ENCODE data around the gene CHAF1A. TPM values are rescaled to one million over a fixed set of nuclear protein-coding genes. Genes with fewer than 3 reads are reported as not detected.

Gene CHAF1A
- total and polyA plus RNA-seq, 2 experiments from 2014 or later, result 113 to 125 TPM

DNA sequence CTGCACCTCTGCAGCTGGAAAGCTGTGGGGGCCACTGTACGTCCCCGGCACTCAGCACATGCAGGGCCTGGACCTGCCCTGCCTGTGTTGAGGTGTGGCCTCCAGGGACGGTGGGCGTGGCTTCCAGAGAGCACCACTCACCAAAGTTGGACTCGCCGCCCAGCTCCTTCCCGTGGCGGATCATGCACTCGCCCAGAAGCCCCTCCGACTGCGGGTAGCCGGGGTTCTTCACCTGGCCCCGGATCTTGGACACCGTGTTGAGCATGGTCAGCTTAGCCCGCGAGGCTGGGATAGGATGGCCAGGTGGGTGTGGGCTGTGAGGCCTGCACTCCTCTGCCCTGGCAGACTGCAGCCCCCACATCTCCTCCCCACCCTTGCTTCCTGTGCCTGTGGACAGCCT, 37.1 kb upstream of the CHAF1A start:
- DNase-seq (ENCODE audit: low spot score), result no peak
- H3K27ac ChIP-seq (ENCODE audit: low read depth), result no peak overlapping the region
- H3K27me3 ChIP-seq (ENCODE audit: insufficient read depth), result no peaks in the 10 kb centered on the region
- TF ChIP-seq ZNF114 (CRISPR knock-in tag; IDR thresholded peaks at IDR 0.05), result no peak
- no peak for TF ChIP-seq EZH2phosphoT487 (IDR thresholded peaks at IDR 0.05; ENCODE audit: unreplicated experiment)
- TF ChIP-seq JUNB (IDR thresholded peaks at IDR 0.05; ENCODE audit: unreplicated experiment), result no peak
- TF ChIP-seq POLR2AphosphoS5 (IDR thresholded peaks at IDR 0.05; ENCODE audit: low read depth), result 0 out of 2 replicates have a peak, but pooled peaks have one; percentile 25
- no peak for TF ChIP-seq NANOG (IDR thresholded peaks at IDR 0.05; ENCODE audit: borderline replicate concordance)
- no peak for TF ChIP-seq STAT1 (IDR thresholded peaks at IDR 0.05; ENCODE audit: unreplicated experiment)
- TF ChIP-seq CREB1 (CRISPR knock-in tag; IDR thresholded peaks at IDR 0.05; ENCODE audit: low read depth), result no peak
- TF ChIP-seq, protein P1, sequence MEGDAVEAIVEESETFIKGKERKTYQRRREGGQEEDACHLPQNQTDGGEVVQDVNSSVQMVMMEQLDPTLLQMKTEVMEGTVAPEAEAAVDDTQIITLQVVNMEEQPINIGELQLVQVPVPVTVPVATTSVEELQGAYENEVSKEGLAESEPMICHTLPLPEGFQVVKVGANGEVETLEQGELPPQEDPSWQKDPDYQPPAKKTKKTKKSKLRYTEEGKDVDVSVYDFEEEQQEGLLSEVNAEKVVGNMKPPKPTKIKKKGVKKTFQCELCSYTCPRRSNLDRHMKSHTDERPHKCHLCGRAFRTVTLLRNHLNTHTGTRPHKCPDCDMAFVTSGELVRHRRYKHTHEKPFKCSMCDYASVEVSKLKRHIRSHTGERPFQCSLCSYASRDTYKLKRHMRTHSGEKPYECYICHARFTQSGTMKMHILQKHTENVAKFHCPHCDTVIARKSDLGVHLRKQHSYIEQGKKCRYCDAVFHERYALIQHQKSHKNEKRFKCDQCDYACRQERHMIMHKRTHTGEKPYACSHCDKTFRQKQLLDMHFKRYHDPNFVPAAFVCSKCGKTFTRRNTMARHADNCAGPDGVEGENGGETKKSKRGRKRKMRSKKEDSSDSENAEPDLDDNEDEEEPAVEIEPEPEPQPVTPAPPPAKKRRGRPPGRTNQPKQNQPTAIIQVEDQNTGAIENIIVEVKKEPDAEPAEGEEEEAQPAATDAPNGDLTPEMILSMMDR (conservative IDR thresholded peaks at IDR 0.05; ENCODE audit: low read depth in 2 of 2), result no peak
- TF ChIP-seq ZNF331 (CRISPR knock-in tag; IDR thresholded peaks at IDR 0.05; ENCODE audit: low read depth), result no peak
- H3K9me2 ChIP-seq (ENCODE audit: insufficient read depth), result no peaks in the 10 kb centered on the region
- H4K20me1 ChIP-seq (replicated peaks; ENCODE audit: insufficient read depth), result peaks cover 11% of the 10 kb centered on the region; the same call in 1 of the 2 replicates
- peaks cover 10% of the 10 kb centered on the region for H3K4me1 ChIP-seq (ENCODE audit: insufficient read depth)
- H3K79me2 ChIP-seq (replicated peaks; ENCODE audit: insufficient read depth), result peaks cover 11% of the 10 kb centered on the region; the same call in 1 of the 2 replicates
- Mint-ChIP-seq H3K4me1 (peaks cover 22% of the 10 kb centered on the region), H3K27ac (no peak overlapping the region), H3K9me3 (no peaks in the 10 kb centered on the region), H3K27me3 (ENCODE audit: insufficient read depth, low read depth, poor library complexity) (peaks cover 37% of the 10 kb centered on the region), H3K4me3 (no peak overlapping the region), H3K36me3 (ENCODE audit: low read depth) (peaks cover 15% of the 10 kb centered on the region)
- H3F3A ChIP-seq (replicated peaks; ENCODE audit: low read depth), result peaks cover 22% of the 10 kb centered on the region
- H3K4me3 ChIP-seq, result no peak overlapping the region
- H3K4me2 ChIP-seq, result no peak overlapping the region
- no peak overlapping the region for H2AFZ ChIP-seq
- no peak for ATAC-seq
- H3K36me3 ChIP-seq (ENCODE audit: insufficient read depth), result no peaks in the 10 kb centered on the region

DNA sequence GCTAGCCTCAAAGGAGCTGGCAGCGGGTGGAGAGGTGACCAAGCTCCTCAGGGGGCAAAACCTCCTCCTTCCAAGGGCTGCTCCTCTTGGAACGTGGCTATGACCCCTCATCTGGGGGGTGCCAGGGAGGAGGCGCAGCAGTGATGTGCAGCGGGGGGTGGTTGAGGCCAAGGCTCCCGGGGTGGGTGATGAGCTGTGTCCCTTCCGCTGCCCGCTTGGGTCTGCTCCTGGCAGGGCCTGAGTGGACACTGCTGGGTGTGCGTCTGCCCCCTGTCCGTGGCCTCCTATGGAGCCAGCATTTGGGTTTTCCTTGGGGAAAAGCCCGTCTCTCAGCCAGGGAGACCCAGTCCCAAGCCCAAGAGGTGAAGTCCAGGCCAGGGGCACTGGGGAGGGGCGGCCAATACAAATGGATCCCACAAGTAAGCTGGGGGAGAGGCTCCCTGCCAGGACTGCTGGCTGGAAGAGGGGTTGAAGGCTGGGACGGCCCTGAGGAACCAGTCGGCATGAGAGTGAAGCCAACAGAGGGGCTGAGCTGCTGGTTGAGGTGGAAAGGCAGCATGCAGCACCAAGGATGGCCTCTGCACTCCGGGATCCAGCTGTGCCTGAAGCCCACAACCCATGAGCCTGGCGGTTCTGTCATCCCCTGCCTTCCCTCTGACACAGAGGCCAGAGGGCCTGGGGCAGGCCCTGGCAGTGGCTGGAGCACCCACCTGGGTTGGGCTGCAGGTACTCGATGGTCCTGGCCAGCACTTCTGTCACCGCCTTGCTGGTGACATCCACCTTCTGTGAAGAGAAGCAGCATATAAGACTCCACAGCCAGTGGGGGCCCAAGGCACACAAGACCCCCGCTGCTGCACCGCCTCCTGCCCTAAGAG, 36.4 kb upstream of the CHAF1A start:
- H3K4me1 Mint-ChIP-seq, result peaks cover 22% of the 10 kb centered on the region
- H3K36me3 ChIP-seq (ENCODE audit: insufficient read depth), result no peaks in the 10 kb centered on the region
- peaks cover 11% of the 10 kb centered on the region; the same call in 1 of the 2 replicates for H4K20me1 ChIP-seq (replicated peaks; ENCODE audit: insufficient read depth)
- no peak overlapping the region for H3K4me2 ChIP-seq
- no peaks in the 10 kb centered on the region for H3K9me2 ChIP-seq (ENCODE audit: insufficient read depth)
- no peak overlapping the region for H2AFZ ChIP-seq
- H3K27me3 ChIP-seq (ENCODE audit: insufficient read depth), result no peaks in the 10 kb centered on the region
- peaks cover 11% of the 10 kb centered on the region; the same call in 1 of the 2 replicates for H3K79me2 ChIP-seq (replicated peaks; ENCODE audit: insufficient read depth)
- peaks cover 10% of the 10 kb centered on the region; the same call in 2 of the 3 replicates for H3K36me3 Mint-ChIP-seq (ENCODE audit: low read depth)
- no peak overlapping the region for H3K27ac Mint-ChIP-seq
- no peak overlapping the region for H3K27ac ChIP-seq (ENCODE audit: low read depth)
- H3K9me3 Mint-ChIP-seq, result no peaks in the 10 kb centered on the region
- peaks cover 15% of the 10 kb centered on the region for H3F3A ChIP-seq (replicated peaks; ENCODE audit: low read depth)
- peaks cover 10% of the 10 kb centered on the region for H3K4me1 ChIP-seq (ENCODE audit: insufficient read depth)
- DNase-seq (ENCODE audit: low spot score) (no peak), ATAC-seq (no peak)
- peaks cover 33% of the 10 kb centered on the region for H3K27me3 Mint-ChIP-seq (ENCODE audit: insufficient read depth, low read depth, poor library complexity)
- no peak overlapping the region for H3K4me3 ChIP-seq
- no peak overlapping the region for H3K4me3 Mint-ChIP-seq
- no peak for TF ChIP-seq EZH2 (IDR thresholded peaks at IDR 0.05; ENCODE audit: low read depth, unreplicated experiment)
- no peak for TF ChIP-seq NANOG (IDR thresholded peaks at IDR 0.05; ENCODE audit: borderline replicate concordance)
- no peak for TF ChIP-seq STAT1 (IDR thresholded peaks at IDR 0.05; ENCODE audit: unreplicated experiment)
- no peak; the same call in 1 of the 2 replicates for TF ChIP-seq POLR2AphosphoS5 (IDR thresholded peaks at IDR 0.05; ENCODE audit: low read depth)
- no peak for TF ChIP-seq EZH2phosphoT487 (IDR thresholded peaks at IDR 0.05; ENCODE audit: unreplicated experiment)
- TF ChIP-seq, protein P2, sequence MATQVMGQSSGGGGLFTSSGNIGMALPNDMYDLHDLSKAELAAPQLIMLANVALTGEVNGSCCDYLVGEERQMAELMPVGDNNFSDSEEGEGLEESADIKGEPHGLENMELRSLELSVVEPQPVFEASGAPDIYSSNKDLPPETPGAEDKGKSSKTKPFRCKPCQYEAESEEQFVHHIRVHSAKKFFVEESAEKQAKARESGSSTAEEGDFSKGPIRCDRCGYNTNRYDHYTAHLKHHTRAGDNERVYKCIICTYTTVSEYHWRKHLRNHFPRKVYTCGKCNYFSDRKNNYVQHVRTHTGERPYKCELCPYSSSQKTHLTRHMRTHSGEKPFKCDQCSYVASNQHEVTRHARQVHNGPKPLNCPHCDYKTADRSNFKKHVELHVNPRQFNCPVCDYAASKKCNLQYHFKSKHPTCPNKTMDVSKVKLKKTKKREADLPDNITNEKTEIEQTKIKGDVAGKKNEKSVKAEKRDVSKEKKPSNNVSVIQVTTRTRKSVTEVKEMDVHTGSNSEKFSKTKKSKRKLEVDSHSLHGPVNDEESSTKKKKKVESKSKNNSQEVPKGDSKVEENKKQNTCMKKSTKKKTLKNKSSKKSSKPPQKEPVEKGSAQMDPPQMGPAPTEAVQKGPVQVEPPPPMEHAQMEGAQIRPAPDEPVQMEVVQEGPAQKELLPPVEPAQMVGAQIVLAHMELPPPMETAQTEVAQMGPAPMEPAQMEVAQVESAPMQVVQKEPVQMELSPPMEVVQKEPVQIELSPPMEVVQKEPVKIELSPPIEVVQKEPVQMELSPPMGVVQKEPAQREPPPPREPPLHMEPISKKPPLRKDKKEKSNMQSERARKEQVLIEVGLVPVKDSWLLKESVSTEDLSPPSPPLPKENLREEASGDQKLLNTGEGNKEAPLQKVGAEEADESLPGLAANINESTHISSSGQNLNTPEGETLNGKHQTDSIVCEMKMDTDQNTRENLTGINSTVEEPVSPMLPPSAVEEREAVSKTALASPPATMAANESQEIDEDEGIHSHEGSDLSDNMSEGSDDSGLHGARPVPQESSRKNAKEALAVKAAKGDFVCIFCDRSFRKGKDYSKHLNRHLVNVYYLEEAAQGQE (IDR thresholded peaks at IDR 0.05; ENCODE audit: unreplicated experiment), result no peak
- no peak for TF ChIP-seq JUNB (IDR thresholded peaks at IDR 0.05; ENCODE audit: unreplicated experiment)
- TF ChIP-seq ZNF331 (CRISPR knock-in tag; IDR thresholded peaks at IDR 0.05; ENCODE audit: low read depth), result no peak
- TF ChIP-seq, protein P1 (conservative IDR thresholded peaks at IDR 0.05; ENCODE audit: low read depth in 2 of 2), result no peak
- no peak for TF ChIP-seq ZNF114 (CRISPR knock-in tag; IDR thresholded peaks at IDR 0.05)

Data from GM23338 (cell line).